Activated CD8-positive, alpha-beta memory T cell treated with anti-CD3 and anti-CD28 coated beads, Interleukin-2, amount 50 U/mL, for 1 hour (primary cell): ENCODE results near the gene HOXA9.
A peak's percentile ranks its signal among the peaks of the same experiment; 100 is the strongest.

Experiments
- DNase-seq: peaks from one replicate; pipeline ENCODE4 v3.0.0-alpha.2; 2020; ENCODE audit errors: extremely low read depth

HOXA9 gene

DNA sequence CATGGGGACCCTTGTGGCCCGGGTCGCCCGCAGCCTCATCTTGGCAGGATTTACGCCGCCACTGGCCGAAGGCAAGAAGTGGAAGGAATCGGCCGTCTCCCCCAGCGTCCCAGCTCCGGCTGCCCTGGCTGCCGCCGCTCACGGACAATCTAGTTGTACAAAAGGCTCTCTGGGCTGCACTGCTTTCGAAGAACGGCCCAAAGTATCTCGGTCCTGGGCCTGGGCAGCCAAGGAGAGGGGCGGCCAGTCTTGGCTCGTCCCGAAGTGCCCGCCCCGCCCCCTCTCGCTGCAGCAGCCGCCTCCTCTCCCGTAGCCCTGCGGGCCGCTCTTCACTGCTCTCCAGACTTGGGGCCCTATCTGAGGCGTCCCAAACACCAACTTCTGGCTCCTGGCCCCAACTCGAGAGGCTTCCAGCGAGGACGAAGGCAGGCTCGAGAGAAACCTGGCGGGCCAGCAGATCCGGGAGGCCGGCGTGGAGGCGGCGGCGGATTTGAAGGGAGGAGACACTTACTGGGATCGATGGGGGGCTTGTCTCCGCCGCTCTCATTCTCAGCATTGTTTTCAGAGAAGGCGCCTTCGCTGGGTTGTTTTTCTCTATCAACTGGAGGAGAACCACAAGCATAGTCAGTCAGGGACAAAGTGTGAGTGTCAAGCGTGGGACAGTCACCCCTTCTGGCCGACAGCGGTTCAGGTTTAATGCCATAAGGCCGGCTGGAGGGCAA lies 809 bp downstream of the HOXA9 start:
- DNase-seq, result no peak

DNA sequence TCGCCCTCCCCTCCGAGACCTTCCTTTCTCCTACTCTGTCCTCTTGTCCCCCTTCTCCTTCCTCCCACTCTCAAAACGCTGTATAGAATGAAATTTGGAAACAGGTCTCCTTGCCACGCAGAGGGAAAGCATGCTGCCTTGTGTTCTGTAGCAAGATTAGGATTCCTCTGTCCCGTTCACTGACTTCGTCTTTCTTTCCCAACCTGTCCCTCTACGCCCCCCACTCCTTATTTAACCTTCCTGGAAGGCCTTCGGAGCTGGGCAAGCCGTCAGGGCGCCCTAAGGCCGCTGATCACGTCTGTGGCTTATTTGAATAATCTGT lies 1.3 kb downstream of the HOXA9 start:
- no peak for DNase-seq

DNA sequence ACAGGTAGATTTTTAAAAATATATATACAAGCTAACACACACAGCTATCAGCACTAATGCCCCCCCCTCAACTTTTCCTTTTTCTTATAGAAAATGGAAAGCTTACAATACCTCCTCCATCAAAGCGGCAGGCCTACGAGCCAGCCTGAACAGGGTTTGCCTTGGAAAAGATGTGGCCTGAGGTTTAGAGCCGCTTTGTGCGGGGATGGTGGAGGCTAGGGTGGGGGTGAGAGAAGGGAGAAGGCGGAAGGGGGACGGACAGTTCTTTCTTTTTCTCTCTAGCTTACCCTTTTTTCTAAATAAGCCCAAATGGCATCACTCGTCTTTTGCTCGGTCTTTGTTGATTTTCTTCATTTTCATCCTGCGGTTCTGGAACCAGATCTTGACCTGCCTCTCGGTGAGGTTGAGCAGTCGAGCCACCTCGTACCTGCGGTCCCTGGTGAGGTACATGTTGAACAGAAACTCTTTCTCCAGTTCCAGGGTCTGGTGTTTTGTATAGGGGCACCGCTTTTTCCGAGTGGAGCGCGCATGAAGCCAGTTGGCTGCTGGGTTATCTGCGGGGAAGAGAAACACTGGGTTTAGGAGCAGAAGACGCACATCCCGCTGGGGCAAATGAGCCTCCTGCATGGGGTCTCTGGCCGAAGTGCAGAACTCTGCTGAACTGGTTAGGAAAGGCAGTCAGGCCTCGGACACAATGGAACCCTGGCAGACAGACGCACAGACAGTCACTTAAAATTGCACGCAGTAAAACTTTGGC lies 1.9 kb downstream of the HOXA9 start:
- no peak for DNase-seq

DNA sequence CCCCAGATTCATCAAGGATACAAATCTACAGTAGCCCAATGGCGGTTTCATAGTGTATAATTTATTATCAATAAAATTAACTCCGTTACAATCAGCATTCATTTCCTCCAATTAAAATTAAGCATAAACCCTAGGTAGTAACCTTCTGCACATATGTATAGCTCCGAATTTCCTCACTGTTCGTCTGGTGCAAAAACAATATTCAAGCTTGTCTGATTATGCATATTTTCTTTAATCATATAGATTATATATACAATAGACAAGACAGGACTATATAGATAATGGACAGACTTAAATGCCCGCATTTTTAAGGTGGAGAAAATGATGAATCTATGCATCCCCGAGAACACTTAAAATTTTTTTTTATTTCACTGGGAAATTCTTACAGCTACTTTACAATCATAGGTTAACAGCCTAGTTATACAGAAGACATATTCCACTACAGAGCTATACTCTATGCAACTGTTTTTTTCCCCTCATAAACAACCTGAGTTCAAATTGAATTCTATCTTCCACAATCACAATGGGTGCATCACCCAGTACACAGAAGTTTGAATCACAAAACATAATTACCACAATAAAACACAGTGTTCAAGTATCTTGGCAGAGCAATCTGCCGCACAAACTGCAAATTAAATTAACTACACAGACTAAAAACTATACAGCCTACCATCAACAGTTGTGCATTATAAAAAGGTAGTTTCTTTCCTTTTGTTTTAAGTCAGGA lies 2.6 kb downstream of the HOXA9 start:
- no peak for DNase-seq

DNA sequence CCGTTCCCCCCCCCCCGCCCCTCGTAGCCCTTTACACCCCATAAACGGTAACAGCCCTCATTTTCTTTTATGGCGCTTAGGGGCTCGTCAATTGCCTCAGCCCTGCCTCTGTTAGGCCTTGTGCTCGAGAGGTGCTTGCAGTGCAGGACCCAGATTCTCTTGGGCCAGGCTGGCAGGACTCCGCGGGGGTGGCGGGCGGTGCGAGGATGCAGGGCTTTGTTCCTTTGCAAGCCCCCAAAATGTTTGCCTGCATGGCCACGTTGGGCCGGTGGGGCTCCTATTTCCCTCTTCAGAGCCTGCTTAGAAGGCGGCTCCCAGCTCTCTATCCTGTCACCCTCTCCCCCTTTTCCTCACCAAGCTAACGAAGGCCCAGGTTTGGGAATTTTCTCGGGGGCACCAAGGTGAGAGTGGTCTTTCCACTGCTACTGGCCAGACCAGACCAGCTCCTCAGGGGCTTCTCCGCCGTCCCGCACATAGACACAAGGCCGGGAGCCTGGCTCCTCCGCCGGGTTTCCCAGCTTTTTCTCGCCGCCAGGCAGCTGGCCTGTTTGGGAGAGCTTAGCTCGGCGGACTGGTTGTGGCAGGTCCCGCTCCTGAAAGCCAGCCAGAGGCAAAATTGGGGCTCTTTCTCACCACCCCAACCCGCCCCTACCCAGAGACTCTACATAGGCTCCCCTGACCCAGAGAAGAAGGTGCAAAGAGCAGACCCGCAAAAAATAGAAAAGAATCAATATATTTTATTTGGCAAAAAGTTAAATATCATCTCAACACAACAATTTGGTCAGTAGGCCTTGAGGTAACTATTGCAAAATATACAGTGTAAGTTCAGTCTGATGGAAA lies 3.4 kb downstream of the HOXA9 start:
- no peak for DNase-seq

DNA sequence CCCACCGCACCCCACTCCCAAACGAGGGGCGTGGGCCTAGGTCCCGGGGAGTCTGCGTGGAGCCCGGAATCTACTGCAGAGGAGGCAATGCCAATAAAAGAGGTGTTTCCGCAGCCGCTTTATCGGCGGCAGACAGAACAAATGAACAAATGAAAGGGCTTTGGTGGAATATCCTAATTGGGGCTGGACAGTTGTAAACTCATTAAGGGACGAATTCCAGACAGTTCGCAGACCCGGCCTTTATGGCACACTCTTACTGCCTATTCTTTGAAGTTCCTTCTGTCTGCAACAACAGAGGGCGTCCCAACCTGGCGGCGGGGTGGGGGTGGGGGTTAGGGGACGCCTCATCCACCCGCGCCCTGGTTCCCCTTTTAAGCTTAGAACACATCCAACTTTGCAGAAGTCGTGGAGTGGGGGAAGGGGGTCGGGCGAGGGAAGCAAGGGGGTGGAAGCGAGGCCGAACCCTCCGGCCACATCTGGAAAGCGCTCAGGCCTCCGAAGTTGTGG lies 4.1 kb downstream of the HOXA9 start:
- no peak for DNase-seq

DNA sequence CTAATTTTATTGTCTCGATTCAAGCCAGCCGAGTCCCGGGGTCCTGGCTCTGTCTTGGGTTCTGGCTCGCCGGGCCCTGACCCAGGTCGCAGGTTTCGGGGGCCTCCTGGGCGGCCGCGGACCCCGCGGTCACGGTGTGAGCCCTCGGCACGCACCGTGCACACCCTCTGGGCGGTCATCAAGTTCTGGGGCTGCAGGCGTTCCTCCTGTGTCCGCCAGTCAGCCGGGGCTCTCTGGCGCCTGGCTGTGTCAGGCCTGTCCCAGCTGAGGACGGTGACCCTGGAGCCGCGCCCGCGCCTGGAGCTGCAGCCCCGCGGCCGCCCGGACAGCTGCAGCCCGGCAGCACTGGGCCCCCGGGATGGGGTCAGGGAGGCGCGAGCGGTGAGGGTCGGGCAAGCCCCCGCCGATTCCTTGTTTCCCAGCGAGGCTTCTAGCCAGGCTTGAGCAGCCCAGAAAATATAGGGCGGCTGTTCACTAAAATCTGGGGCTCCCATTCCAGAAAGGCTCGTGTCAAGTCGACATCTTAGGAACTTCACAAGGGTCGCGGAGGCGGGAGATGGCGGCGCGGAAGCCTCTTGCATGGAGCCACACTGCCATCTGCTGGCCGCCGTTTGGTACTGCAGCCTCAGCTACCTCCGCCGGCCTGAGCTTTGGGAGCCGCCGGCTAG lies 4.7 kb downstream of the HOXA9 start:
- DNase-seq, result peak; percentile 74

DNA sequence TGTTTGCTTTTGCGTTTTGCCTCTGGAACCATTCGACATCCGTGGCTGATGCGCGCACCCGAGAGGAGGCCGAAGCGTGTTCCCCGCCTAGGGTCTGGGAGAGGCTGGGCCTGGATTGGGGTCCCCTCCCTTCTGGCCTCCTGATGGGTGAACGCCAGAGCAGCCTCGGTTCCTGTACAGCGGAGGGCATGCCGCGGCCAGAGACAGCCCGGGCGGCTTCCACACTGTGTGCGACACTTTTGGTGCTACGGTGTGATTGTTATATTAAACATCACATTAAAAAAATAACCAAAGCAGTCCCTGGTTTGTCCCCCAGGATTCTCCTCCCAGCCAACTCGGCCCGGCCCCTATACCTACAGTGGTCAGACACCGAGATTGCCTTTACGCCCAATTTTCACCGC lies 5.2 kb downstream of the HOXA9 start:
- DNase-seq, result no peak

DNA sequence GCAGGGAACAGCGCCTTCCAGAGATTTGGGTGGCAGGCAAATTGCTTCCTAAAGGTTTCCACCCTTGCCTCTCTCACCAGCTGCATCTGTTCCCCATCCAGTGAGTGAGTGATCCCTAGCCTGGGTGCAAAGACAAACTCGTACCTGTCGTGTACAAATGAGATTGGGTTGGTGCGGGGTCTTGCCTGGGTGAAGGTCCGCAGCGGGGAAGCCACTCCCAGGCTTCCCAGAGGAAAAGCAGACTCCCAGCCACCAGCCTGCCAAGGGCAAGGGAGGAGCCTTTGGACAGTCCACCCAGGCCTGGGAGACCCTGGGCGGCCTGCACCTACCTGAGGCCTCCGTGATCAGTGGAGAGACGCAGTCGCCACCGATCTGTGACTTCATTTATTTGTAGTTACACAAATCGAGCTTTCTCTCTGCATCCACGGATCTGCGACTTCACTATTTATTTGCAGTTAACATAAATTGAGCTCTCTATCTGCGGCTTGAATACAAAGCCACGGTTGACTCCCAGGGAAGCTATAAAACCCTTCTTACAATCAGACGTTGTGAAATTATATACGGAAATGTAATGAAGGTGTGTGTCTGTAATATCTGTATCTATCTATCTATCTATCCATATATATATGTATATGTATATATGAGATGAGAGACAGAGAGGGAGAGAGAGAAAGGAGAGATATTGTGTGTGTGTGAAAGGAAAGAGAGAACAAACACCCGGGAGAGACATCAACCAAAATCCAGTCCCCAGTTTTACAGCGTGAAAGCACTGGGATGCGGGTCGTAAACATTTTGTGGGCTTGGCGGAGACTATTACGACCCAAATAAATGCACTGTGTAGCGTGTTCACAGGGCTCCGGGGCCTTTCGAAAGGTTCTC lies 5.8 kb downstream of the HOXA9 start:
- no peak for DNase-seq

DNA sequence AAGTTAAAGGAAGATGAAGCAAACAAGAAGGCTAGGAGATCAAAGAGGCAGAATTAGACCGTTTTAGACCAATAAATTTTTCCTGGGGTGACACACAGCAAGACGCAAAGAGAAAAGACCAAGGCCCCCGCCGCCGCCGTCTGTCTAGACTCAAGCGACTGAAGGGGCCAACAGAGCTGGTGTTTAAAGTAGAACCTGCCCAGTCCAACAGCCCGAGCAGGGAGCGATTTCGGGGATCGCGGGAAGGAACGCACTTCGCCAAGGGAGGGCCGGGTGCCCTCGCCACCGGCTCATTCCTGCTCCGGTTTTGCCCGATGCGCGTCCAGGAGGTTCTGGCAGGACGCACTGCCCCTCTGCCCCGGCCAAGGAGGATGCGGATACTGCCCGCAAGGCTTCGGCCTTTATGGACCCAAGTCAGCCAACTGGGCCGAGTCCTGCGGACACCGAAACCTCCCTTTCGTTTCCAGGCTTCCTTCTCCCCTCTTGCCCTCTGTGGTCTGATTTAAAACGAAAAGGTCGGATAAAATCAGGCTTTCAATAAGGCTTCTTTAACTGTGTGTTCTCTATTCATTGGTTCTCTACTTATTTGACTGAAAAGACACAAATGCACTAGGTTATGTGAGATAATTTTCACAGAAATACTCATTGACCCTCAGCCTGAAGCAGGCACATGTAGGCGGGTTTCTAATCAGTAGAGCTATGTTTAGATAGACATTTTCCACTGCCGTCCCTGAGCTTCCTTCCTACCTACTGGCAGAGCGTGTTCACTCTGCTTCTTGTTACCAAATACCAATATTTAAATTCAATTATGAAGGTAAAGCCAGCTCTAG lies 6.7 kb downstream of the HOXA9 start:
- no peak for DNase-seq

DNA sequence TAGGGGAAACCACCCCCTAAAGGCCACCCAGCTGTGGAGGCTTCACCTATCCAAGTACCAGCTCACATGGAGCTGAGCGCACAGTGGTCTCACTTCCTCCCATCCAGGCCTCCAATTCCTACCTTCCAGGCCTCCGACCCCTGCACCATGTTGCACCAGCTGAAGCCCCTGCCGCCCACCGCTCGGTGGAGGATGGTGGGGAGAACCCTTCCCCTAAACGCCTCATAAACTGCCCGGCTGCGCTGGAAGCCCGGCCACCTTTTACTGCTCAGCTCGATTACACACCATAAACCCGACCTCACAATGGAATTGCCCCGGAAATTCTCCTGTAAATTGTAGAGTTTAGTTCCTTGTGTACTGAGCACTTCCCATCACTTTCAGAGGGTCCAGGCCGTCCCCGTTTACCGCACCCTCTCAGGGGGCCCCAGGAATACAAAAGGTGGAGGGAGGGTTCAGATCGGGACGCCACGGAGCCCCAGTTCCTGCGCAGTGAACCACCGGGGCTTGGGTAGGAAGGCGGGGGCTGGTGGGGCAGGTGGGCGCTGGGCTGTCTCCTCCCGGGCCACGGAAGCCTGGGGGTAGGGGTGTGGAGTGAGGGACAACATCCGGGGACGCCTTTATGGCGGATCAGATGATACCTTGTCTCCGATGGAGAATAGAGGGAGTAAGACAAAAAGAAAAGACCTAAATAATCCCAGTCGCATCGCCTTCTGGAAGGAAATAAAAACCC lies 7.5 kb downstream of the HOXA9 start:
- DNase-seq, result no peak

DNA sequence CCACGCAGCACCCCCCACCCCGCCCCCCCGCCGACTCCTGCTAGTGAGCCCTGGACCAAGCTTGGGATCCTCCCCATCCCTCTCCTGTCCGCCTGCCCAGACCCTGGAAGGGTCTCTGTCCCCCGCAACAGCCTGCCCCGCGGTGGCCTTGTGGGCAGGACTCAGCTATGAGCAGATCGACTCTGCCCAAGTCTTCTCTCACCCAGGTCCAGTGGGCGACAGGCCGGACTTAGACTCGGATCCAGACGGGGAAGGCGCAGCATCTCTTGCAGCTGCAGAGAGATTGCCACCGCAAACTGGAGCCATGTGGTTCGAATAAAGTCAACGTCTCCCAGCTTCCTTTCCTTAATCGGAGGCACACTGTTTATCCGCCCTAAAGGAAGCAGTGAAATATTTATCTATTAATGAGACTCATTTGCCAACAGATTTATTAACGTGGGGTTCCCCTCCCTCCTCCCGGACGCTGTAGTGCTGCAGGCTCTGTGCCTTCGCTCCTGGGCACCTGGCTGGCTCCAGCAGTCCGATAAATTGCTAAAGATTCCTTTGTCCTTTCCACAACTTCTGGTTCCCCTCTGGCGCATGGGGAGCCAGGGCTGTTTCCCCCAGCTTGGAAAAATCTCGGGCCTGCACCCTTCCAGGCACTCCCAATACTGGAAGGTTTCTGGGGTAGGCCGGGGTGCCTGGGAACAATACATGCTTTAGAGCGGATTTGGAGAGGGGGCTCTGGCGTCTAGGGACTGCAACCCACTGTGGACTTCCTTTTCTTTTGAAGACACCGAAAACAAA lies 8.2 kb downstream of the HOXA9 start:
- DNase-seq, result no peak

DNA sequence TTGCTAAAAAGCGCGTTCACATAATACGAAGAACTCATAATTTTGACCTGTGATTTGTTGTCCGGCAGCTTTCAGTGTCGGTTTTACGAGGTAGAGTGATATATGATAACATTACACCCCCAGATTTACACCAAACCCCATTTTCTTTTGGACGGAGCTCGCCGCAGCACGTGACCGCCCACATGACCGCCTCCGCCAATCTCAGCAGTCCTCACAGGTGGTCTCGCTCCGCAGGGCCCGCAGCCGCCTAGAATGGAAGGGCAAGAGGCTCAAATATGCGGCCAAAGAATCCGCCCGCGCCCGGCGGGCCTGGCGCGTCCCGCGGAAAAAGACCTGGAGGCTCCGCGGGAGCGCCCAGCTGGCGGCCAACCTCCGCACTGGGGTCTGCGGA lies 8.8 kb downstream of the HOXA9 start, which contains the start of gene HOXA7:
HOXA7 (minus strand) TSS at position 168 of the 391 bp plus-strand sequence; CDS start at position 38, 130 bp downstream.
- DNase-seq, result no peak

DNA sequence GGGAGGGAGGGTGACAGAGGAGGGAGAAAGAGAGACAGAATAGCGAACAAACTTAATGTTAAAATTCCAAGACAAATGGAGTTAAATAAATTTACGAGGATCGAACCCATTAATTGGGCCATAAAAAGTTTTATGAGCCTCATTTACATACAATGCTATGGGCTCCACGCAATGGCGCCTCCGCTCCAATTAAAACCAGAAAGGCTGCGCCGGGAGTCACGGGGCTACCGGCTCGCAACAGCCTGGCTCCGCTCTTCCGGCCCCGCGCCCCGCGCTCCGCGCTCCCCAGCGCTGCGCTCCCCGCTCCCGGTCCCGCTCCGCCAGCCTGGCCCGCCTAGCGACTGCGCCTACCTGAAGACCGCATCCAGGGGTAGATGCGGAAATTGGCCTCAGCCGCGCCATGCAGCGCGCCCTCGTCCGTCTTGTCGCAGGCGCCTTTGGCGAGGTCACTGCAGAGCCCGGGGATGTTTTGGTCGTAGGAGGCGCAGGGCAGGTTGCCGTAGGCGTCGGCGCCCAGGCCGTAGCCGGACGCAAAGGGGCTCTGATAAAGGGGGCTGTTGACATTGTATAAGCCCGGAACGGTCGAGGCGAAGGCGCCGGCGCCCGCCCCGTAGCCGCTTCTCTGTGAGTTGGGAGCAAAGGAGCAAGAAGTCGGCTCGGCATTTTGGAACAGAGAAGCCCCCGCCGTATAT lies 9.4 kb downstream of the HOXA9 start:
- no peak for DNase-seq

DNA sequence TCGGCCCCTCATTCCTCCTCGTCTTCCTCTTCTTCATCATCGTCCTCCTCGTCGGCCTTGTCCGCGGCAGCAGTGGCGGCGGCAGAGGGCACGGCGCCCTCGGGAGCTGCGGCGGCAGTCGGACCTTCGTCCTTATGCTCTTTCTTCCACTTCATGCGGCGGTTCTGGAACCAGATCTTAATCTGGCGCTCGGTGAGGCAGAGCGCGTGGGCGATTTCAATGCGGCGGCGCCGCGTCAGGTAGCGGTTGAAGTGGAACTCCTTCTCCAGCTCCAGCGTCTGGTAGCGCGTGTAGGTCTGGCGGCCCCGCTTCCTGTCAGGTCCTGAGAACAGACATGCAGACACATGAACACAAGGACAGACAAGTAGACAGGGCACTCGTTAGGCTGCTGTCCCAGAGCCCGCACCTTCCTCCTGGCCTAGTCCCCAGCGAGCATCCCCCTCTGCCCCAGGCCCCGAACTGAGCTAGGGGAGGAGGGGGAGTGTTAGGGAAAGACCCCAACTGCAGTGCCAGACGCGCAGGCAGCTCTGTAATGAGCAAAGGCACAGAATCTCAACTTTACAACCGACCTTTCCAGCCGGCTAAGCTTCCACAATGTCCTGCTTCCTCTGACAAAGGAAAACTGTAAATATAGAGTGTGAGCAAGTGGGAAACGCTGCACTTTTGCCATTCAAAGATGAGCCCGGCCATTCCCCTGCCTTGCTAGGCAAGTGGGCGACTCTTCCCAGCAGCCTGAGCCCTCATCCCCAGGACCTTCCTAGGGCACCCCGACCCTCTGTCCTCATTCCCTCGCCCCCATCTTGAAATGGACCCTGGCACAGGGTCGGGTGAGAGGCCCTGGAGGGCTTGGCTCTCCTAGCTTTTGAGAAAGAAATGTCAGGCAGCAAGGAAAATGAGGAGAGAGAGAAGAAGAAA lies 10.2 kb downstream of the HOXA9 start:
- no peak for DNase-seq

DNA sequence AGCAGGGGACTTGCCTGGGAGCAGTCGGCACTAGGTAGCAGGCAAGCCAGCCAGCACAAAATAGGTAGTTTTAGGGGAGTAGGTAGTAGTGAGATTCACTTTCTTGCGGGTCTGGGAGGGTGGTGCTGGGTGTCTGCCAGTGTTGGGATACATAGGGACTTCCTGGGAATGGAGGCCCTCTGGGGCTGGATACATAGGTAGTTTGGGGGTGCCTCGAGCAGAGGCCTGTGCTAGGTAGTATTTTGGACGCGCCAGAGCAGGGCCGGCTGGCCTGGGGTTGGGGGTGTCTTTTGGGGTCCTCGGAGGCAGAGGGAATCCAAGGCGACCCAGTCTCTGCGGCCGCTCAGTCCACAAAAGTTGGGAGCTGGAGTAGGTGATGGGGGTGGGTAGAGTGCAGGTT lies 11.0 kb downstream of the HOXA9 start:
- no peak for DNase-seq
